Natural killer cell (primary cell): ENCODE data around the gene CLK3. TPM values are rescaled to one million over a fixed set of nuclear protein-coding genes. Genes with fewer than 3 reads are reported as not detected.

ENCODE experiments used
- ATAC-seq, 3 donors: fragments of 150-1000 bp in 2 of 3; fragments of 200-7000 bp in 1 of 3; cut with Tn5 transposase; 1 replicate in 1 of 3; 2 replicates in 2 of 3; pipeline ENCODE4 v1.10.0; 2021; ENCODE audit warnings: mild to moderate bottlenecking in 2 of 3, moderate library complexity in 2 of 3
- DNase-seq, 2 donors: peaks; one replicate each; pipeline versions ENCODE4 v3.0.0 to v3.0.0-alpha.2; 2013 to 2021; ENCODE audit warnings: mixed read lengths in 1 of 2
- H3K27ac ChIP-seq: one replicate; pipeline ENCODE4 v1.5.1; 2013; ENCODE audit warnings: mild to moderate bottlenecking, low read length
- H3K27me3 ChIP-seq: one replicate; pipeline ENCODE4 v1.6.1; 2013; ENCODE audit warnings: low read length; ENCODE audit not compliant: control insufficient read depth, insufficient read depth
- H3K36me3 ChIP-seq: one replicate; pipeline ENCODE4 v1.6.1; 2013; ENCODE audit warnings: low read length; ENCODE audit not compliant: control insufficient read depth, insufficient read depth
- H3K4me1 ChIP-seq: one replicate; pipeline ENCODE4 v1.6.1; 2013; ENCODE audit warnings: low read length; ENCODE audit not compliant: control insufficient read depth, insufficient read depth
- H3K4me3 ChIP-seq: one replicate; pipeline ENCODE4 v1.5.1; 2013; ENCODE audit warnings: low read length
- H3K9me3 ChIP-seq: one replicate; pipeline ENCODE4 v1.6.1; 2013; ENCODE audit warnings: low read length; ENCODE audit not compliant: control insufficient read depth, insufficient read depth
- H3K27ac Mint-ChIP-seq, 2 donors: one replicate each; pipeline ENCODE4 v1.8.0; 2022; ENCODE audit warnings: mild to moderate bottlenecking in 2 of 2, mixed read lengths in 2 of 2, moderate library complexity in 1 of 2
- H3K27me3 Mint-ChIP-seq, 2 donors: one replicate each; pipeline ENCODE4 v1.8.0; 2022; ENCODE audit warnings: low read depth in 2 of 2, mixed read lengths in 2 of 2
- H3K36me3 Mint-ChIP-seq: one replicate; pipeline ENCODE4 v1.8.0; 2022; ENCODE audit warnings: mixed read lengths
- H3K4me1 Mint-ChIP-seq, 2 donors: one replicate each; pipeline ENCODE4 v1.8.0; 2022; ENCODE audit warnings: mixed read lengths in 2 of 2
- H3K4me3 Mint-ChIP-seq: one replicate; pipeline ENCODE4 v1.8.0; 2022; ENCODE audit warnings: mild to moderate bottlenecking, moderate library complexity, mixed read lengths
- H3K9me3 Mint-ChIP-seq, 2 donors: one replicate each; pipeline ENCODE4 v1.8.0; 2022; ENCODE audit warnings: mixed read lengths in 2 of 2
- WGBS: methylation state at CpG from one replicate; pipeline ENCODE4 v1.1.7; 2013; ENCODE audit warnings: missing lambda C conversion rate; ENCODE audit not compliant: insufficient coverage; 5-methylcytosine and 5-hydroxymethylcytosine counted together
- intact Hi-C: fragments of 100-400 bp; cut with micrococcal nuclease; formaldehyde crosslinking; loops from one replicate; pipeline ENCODE4 v1.14.2; 2022
- total RNA-seq, 4 donors: library from RNA; stranded (reverse); fragments of 120-200 nt in 1 of 4; gene quantifications; one replicate each; pipeline versions ENCODE4 v1.2.3 to v1.2.4, GENCODE V29; 2013 to 2022
- TF ChIP-seq, protein P1 (sequence below): fragments of 200-600 bp; IDR thresholded peaks from one replicate; pipeline ENCODE4 v1.8.0; 2022; ENCODE audit warnings: antibody characterized with exemption

The CLK3 gene
- total RNA-seq, 3 donors from 2014 or later (not counting 1 experiment from before 2014, with no cell fraction given): 288 to 298 (median 293) TPM

DNA sequence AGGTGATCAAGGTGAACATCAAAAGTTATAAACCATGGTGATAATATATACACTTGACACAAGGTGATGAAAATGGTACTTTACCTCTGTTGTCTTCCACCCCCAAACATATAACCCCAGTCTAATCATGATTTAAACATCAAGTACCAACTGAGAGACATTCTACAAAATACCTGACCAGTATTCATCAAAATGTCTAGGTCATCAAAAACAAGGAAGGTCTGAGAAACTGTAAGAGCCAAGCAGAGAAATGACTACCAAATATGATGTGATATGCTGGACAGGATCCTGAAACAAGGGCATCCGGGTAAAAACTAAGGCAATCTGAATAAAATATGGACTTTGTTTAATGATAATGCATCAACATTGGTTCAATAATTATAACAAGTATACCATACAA is 52.3 kb downstream of the CLK3 start:
- Mint-ChIP-seq H3K4me3 (no peak overlapping the region), H3K36me3 (no peaks in the 10 kb centered on the region), H3K27me3 (no peaks in the 10 kb centered on the region), H3K27ac (no peak overlapping the region), H3K9me3 (no peaks in the 10 kb centered on the region), H3K4me1 (peaks cover 6 to 10% of the 10 kb centered on the region in 2 donors)
- TF ChIP-seq, protein P1, sequence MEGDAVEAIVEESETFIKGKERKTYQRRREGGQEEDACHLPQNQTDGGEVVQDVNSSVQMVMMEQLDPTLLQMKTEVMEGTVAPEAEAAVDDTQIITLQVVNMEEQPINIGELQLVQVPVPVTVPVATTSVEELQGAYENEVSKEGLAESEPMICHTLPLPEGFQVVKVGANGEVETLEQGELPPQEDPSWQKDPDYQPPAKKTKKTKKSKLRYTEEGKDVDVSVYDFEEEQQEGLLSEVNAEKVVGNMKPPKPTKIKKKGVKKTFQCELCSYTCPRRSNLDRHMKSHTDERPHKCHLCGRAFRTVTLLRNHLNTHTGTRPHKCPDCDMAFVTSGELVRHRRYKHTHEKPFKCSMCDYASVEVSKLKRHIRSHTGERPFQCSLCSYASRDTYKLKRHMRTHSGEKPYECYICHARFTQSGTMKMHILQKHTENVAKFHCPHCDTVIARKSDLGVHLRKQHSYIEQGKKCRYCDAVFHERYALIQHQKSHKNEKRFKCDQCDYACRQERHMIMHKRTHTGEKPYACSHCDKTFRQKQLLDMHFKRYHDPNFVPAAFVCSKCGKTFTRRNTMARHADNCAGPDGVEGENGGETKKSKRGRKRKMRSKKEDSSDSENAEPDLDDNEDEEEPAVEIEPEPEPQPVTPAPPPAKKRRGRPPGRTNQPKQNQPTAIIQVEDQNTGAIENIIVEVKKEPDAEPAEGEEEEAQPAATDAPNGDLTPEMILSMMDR: no peak
- ATAC-seq (no peak), DNase-seq (no peak)
- Histone ChIP-seq H3K27me3 (no peaks in the 10 kb centered on the region), H3K4me3 (no peak overlapping the region), H3K36me3 (peaks cover 24% of the 10 kb centered on the region), H3K4me1 (no peaks in the 10 kb centered on the region), H3K27ac (no peak overlapping the region), H3K9me3 (no peaks in the 10 kb centered on the region)
- 100% methylated on average over 1 of the region's 1 CpG for WGBS
- intact Hi-C loops: no loop called here

GRCh38 chr15:74669627-74670026 is 54.0 kb downstream of the CLK3 start:
- H3K27ac ChIP-seq: no peak overlapping the region
- no peak for ATAC-seq
- no peak overlapping the region for H3K4me3 ChIP-seq
- H3K9me3 ChIP-seq: no peaks in the 10 kb centered on the region
- H3K27me3 ChIP-seq: no peaks in the 10 kb centered on the region
- intact Hi-C loops: no loop called here
- WGBS: 100% methylated on average over 1 of the region's 4 CpGs
- Mint-ChIP-seq H3K27ac (no peak overlapping the region), H3K36me3 (no peaks in the 10 kb centered on the region), H3K9me3 (no peaks in the 10 kb centered on the region), H3K4me3 (no peak overlapping the region), H3K27me3 (no peaks in the 10 kb centered on the region), H3K4me1 (peaks cover 2 to 5% of the 10 kb centered on the region in 2 donors)
- DNase-seq: no peak
- TF ChIP-seq, protein P1: no peak
- no peaks in the 10 kb centered on the region for H3K4me1 ChIP-seq
- peaks cover 34% of the 10 kb centered on the region for H3K36me3 ChIP-seq

DNA sequence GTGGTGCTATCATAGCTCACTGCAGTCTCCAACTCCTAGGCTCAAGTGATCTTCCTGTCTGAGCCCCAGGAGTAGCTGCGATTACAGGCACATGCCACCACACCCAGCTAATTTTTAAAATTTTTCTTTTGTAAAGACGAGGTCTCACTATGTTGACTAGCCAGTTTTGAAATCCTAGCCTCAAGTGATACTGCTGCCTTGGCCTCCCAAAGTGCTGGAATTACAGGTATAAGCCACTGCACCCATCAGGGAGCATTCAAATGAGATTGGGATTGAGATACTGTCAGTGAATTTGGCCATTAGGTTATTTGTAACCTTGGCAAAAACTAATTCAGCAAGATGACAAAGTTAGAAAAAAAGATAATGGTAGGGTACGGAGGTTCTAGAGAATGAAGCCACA is 58.5 kb downstream of the CLK3 start:
- DNase-seq (no peak), ATAC-seq (no peak)
- TF ChIP-seq, protein P1: no peak
- Histone ChIP-seq H3K36me3 (peaks cover 29% of the 10 kb centered on the region), H3K4me1 (no peaks in the 10 kb centered on the region), H3K9me3 (no peaks in the 10 kb centered on the region), H3K27me3 (no peaks in the 10 kb centered on the region), H3K4me3 (no peak overlapping the region), H3K27ac (no peak overlapping the region)
- intact Hi-C loops: no loop called here
- no peak overlapping the region for H3K27ac Mint-ChIP-seq
- no peaks in the 10 kb centered on the region for H3K36me3 Mint-ChIP-seq
- H3K27me3 Mint-ChIP-seq: no peaks in the 10 kb centered on the region
- H3K4me1 Mint-ChIP-seq: peaks cover 4 to 12% of the 10 kb centered on the region in 2 donors
- H3K4me3 Mint-ChIP-seq: no peak overlapping the region
- H3K9me3 Mint-ChIP-seq: no peaks in the 10 kb centered on the region
- WGBS: 93% methylated on average over 3 of the region's 3 CpGs

GRCh38 chr15:74676801-74677200 is 61.2 kb downstream of the CLK3 start:
- H3K36me3 Mint-ChIP-seq: no peaks in the 10 kb centered on the region
- no peak overlapping the region for H3K27ac Mint-ChIP-seq
- TF ChIP-seq, protein P1: no peak
- no peaks in the 10 kb centered on the region for H3K4me1 ChIP-seq
- H3K9me3 Mint-ChIP-seq: no peaks in the 10 kb centered on the region
- H3K36me3 ChIP-seq: peaks cover 15% of the 10 kb centered on the region
- H3K4me3 ChIP-seq: no peak overlapping the region
- H3K27me3 Mint-ChIP-seq: no peaks in the 10 kb centered on the region
- peaks cover 4 to 18% of the 10 kb centered on the region in 2 donors for H3K4me1 Mint-ChIP-seq
- no peak overlapping the region for H3K27ac ChIP-seq
- H3K4me3 Mint-ChIP-seq: no peak overlapping the region
- H3K9me3 ChIP-seq: no peaks in the 10 kb centered on the region
- DNase-seq (no peak), ATAC-seq (no peak)
- intact Hi-C loops: no loop called here
- 91% methylated on average over 4 of the region's 7 CpGs for WGBS
- no peaks in the 10 kb centered on the region for H3K27me3 ChIP-seq
